Putamen (tissue), 1 donor: ENCODE data around the gene HNMT.

Experiments
- DNase-seq: peaks from one replicate; pipeline ENCODE4 v3.0.0-alpha.2; 2016; ENCODE audit warnings: low spot score

Gene HNMT

GRCh38 chr2:138012082-138012481 lies 47.8 kb downstream of the HNMT start:
- DNase-seq = no peak

- no peak for DNase-seq
These were observed 48.7 kb downstream of the HNMT start for GRCh38 chr2:138012968-138013367.

GRCh38 chr2:138013639-138014038 lies 49.4 kb downstream of the HNMT start:
- DNase-seq = no peak

- no peak for DNase-seq
These were observed 51.2 kb downstream of the HNMT start for GRCh38 chr2:138015494-138015893.

- DNase-seq = no peak
These were observed 52.2 kb downstream of the HNMT start for GRCh38 chr2:138016351-138017087.

GRCh38 chr2:138017824-138018223 lies 53.6 kb downstream of the HNMT start:
- DNase-seq = no peak

- DNase-seq = no peak
These were observed 54.8 kb downstream of the HNMT start for GRCh38 chr2:138018866-138019688.

GRCh38 chr2:138020432-138020831 lies 56.2 kb downstream of the HNMT start:
- DNase-seq = no peak

- no peak for DNase-seq
These were observed 56.9 kb downstream of the HNMT start for GRCh38 chr2:138021154-138021553.

- no peak for DNase-seq
These were observed 59.0 kb downstream of the HNMT start for GRCh38 chr2:138023298-138023697.

GRCh38 chr2:138023976-138024375 lies 59.7 kb downstream of the HNMT start:
- DNase-seq = no peak

GRCh38 chr2:138026111-138027020 lies 62.1 kb downstream of the HNMT start:
- DNase-seq = no peak

- DNase-seq = peak; percentile 23
These were observed 64.3 kb downstream of the HNMT start for GRCh38 chr2:138028538-138028937.

GRCh38 chr2:138029276-138029675 lies 65.0 kb downstream of the HNMT start:
- DNase-seq = no peak

- DNase-seq = no peak
These were observed 66.2 kb downstream of the HNMT start for GRCh38 chr2:138030459-138030858.

- DNase-seq = no peak
These were observed 68.1 kb downstream of the HNMT start for GRCh38 chr2:138032334-138032733.

GRCh38 chr2:138034536-138034935 lies 70.3 kb downstream of the HNMT start:
- DNase-seq = no peak

GRCh38 chr2:138035608-138036217 lies 71.4 kb downstream of the HNMT start:
- no peak for DNase-seq

GRCh38 chr2:138036522-138036921 lies 72.2 kb downstream of the HNMT start:
- DNase-seq = no peak

- DNase-seq = no peak
These were observed 72.8 kb downstream of the HNMT start for GRCh38 chr2:138037090-138037489.

GRCh38 chr2:138040616-138041015 lies 76.3 kb downstream of the HNMT start:
- DNase-seq = no peak

GRCh38 chr2:138042311-138042710 lies 78.0 kb downstream of the HNMT start:
- DNase-seq = no peak
